ENCODE results near the gene IGDCC3.

The IGDCC3 gene

GRCh38 chr15:65335278-65336055, 42.3 kb downstream of the IGDCC3 start:
- DNase-seq (ENCODE audit: extremely low read depth, low read depth), result no peak
- TF ChIP-seq, protein P1, sequence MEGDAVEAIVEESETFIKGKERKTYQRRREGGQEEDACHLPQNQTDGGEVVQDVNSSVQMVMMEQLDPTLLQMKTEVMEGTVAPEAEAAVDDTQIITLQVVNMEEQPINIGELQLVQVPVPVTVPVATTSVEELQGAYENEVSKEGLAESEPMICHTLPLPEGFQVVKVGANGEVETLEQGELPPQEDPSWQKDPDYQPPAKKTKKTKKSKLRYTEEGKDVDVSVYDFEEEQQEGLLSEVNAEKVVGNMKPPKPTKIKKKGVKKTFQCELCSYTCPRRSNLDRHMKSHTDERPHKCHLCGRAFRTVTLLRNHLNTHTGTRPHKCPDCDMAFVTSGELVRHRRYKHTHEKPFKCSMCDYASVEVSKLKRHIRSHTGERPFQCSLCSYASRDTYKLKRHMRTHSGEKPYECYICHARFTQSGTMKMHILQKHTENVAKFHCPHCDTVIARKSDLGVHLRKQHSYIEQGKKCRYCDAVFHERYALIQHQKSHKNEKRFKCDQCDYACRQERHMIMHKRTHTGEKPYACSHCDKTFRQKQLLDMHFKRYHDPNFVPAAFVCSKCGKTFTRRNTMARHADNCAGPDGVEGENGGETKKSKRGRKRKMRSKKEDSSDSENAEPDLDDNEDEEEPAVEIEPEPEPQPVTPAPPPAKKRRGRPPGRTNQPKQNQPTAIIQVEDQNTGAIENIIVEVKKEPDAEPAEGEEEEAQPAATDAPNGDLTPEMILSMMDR (IDR thresholded peaks at IDR 0.05; ENCODE audit: low read depth, low read length), result no peak

GRCh38 chr15:65334586-65335231, 43.1 kb downstream of the IGDCC3 start:
- TF ChIP-seq, protein P1 (IDR thresholded peaks at IDR 0.05; ENCODE audit: low read depth, low read length), result no peak
- no peak for DNase-seq (ENCODE audit: extremely low read depth, low read depth)

GRCh38 chr15:65333856-65334255, 43.9 kb downstream of the IGDCC3 start:
- DNase-seq (ENCODE audit: extremely low read depth, low read depth), result no peak
- TF ChIP-seq, protein P1 (IDR thresholded peaks at IDR 0.05; ENCODE audit: low read depth, low read length), result no peak

- DNase-seq (ENCODE audit: extremely low read depth, low read depth), result no peak
- TF ChIP-seq, protein P1 (IDR thresholded peaks at IDR 0.05; ENCODE audit: low read depth, low read length), result no peak
Measured at GRCh38 chr15:65333148-65333820, 44.5 kb downstream of the IGDCC3 start.

- no peak for DNase-seq (ENCODE audit: extremely low read depth, low read depth)
- TF ChIP-seq, protein P1 (IDR thresholded peaks at IDR 0.05; ENCODE audit: low read depth, low read length), result no peak
Measured at GRCh38 chr15:65332391-65333147, 45.2 kb downstream of the IGDCC3 start.

DNA sequence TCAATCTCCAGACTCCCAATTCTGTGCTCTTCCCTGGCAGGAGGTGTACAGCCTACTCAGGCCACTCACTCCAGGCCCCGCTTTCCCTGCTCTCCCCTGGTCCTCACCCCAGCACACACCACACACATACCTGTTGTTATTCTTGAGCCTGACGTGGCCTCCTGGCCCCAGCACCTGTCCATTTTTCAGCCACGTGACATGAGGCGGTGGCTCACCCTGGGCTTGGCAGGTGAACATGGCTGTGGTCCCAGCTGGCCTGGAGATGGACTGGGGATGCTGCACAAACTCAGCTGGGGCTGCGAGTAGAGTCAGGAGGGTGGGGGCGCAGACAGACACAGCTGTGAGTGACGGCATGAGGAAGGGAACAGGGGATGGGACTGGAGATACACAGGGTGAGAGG, 46.0 kb downstream of the IGDCC3 start:
- DNase-seq (ENCODE audit: extremely low read depth, low read depth), result no peak
- TF ChIP-seq, protein P1 (IDR thresholded peaks at IDR 0.05; ENCODE audit: low read depth, low read length), result no peak

Measured in AG09319 (cell line).